A673 (cell line): Measurements from ENCODE around the gene TCF15. TPM values are rescaled to one million over a fixed set of nuclear protein-coding genes. Genes with fewer than 3 reads are reported as not detected.
A peak's percentile ranks its signal among the peaks of the same experiment; 100 is the strongest.

ENCODE experiments used
- Bru-seq: library from RNA; stranded (reverse); fragments of 400-500 nt; gene quantifications from one replicate; lab custom pipeline; 2021; lab: Mats Ljungman, UMichigan
- BruChase-seq, 2 experiments: library from RNA; stranded (reverse); fragments of 400-500 nt; gene quantifications; one replicate each; lab custom pipeline; 2021; lab: Mats Ljungman, UMichigan
- BruUV-seq: library from RNA; stranded (reverse); fragments of 400-500 nt; replicated peaks from 2 replicates; lab custom pipeline; 2021; lab: Mats Ljungman, UMichigan
- CTCF ChIA-PET: fragments of 300-600 bp; sonication (Branson Sonifier 250); formaldehyde crosslinking; loops from one replicate; lab custom pipeline; 2022; ENCODE audit warnings: antibody characterized with exemption; lab: Charles Lee
- POLR2A ChIA-PET: fragments of 300-600 bp; sonication (Branson Sonifier 250); formaldehyde crosslinking; loops from one replicate; lab custom pipeline; 2022; ENCODE audit warnings: antibody characterized with exemption; ENCODE audit not compliant: low non-redundant PET; lab: Charles Lee
- DNase-seq: peaks from one replicate; pipeline ENCODE4 v3.0.0-alpha.2; 2015; ENCODE audit warnings: low spot score
- H3K27ac ChIP-seq: fragments of 200-600 bp; sonication (generic); 2 replicates; pipeline ENCODE4 v1.5.1; 2016; ENCODE audit warnings: mixed run types, low read depth, mild to moderate bottlenecking, mixed read lengths, antibody characterized with exemption, low read length; ENCODE audit not compliant: poor library complexity, severe bottlenecking
- H3K27me3 ChIP-seq: fragments of 200-600 bp; sonication (generic); replicated peaks from 2 replicates; pipeline ENCODE4 v1.6.1; 2017; ENCODE audit warnings: mixed run types, low read depth, mild to moderate bottlenecking, mixed read lengths, antibody characterized with exemption, low read length; ENCODE audit not compliant: insufficient read depth, poor library complexity
- H3K36me3 ChIP-seq: fragments of 200-600 bp; sonication (generic); 2 replicates; pipeline ENCODE4 v1.6.1; 2016; ENCODE audit warnings: mixed run types, mild to moderate bottlenecking, mixed read lengths, antibody characterized with exemption, low read length; ENCODE audit not compliant: insufficient read depth, poor library complexity, severe bottlenecking
- H3K4me1 ChIP-seq: fragments of 200-600 bp; sonication (generic); 2 replicates; pipeline ENCODE4 v1.6.1; 2017; ENCODE audit warnings: mixed run types, mild to moderate bottlenecking, mixed read lengths, antibody characterized with exemption, low read length; ENCODE audit not compliant: insufficient read depth, poor library complexity, severe bottlenecking
- H3K4me3 ChIP-seq: fragments of 200-600 bp; sonication (generic); 2 replicates; pipeline ENCODE4 v1.5.1; 2016; ENCODE audit warnings: low read depth, mixed run types, mild to moderate bottlenecking, mixed read lengths, low read length; ENCODE audit not compliant: poor library complexity, severe bottlenecking
- H3K9me3 ChIP-seq: fragments of 200-600 bp; sonication (generic); 2 replicates; pipeline ENCODE4 v1.6.1; 2016; ENCODE audit warnings: mixed run types, low read depth, mild to moderate bottlenecking, mixed read lengths, antibody characterized with exemption, low read length; ENCODE audit not compliant: poor library complexity, severe bottlenecking
- EZH2 ChIP-seq: fragments of 200-600 bp; sonication (generic); IDR thresholded peaks from 2 replicates; pipeline ENCODE4 v1.6.1; 2017; ENCODE audit warnings: borderline replicate concordance, low read depth, mild to moderate bottlenecking, mixed read lengths, antibody characterized with exemption, low read length; ENCODE audit not compliant: poor library complexity, severe bottlenecking
- intact Hi-C: fragments of 100-400 bp; cut with micrococcal nuclease; formaldehyde crosslinking; loops from one replicate; pipeline ENCODE4 v1.10.0; 2022; ENCODE audit not compliant: unreplicated experiment
- long read RNA-seq: library from polyadenylated mRNA; stranded (forward); transcript quantifications from one replicate; pipeline ENCODE4 v2.0.0, GENCODE V29; 2022
- total RNA-seq: library from RNA; stranded (reverse); gene quantifications from 2 replicates; pipeline ENCODE4 v1.2.3, GENCODE V29; 2021
- TF ChIP-seq, protein P1 (sequence below): fragments of 300-800, 200-600 bp; sonication (generic); conservative IDR thresholded peaks from 2 replicates; pipeline ENCODE4 v1.5.1; 2017; ENCODE audit warnings: low read depth, mild to moderate bottlenecking, antibody characterized with exemption, low read length, moderate library complexity, mixed read lengths

Gene TCF15
- total RNA-seq (0.20 and 0.24 TPM in 2 replicates), Bru-seq, nascent RNA (percentile 17 among the genes with signal in this experiment), BruChase-seq, experiment 1, labeled RNA remaining after a 2-hour chase (not detected), BruChase-seq, experiment 2, labeled RNA remaining after a 6-hour chase (not detected)
- long read RNA-seq, partial matches to known transcripts: 0 of 4 reads
- long read RNA-seq, other reads (novel, unspliced or antisense): 0 of 4 reads

- DNase-seq: peak; percentile 45
- H3K4me3 ChIP-seq: no peak within 1 kb of the TSS
- H3K4me1 ChIP-seq: peaks cover 6% of the 10 kb centered on the region
- ChIA-PET POLR2A (no interaction called here), CTCF (interaction anchor here (1.5 kb wide), 1 partner anchor 32 kb away, joined by 3 read pairs; no protein-coding TSS in a partner anchor)
- no peaks in the 10 kb centered on the region for H3K36me3 ChIP-seq
- no peak within 1 kb of the TSS for H3K27ac ChIP-seq
- no peaks in the 10 kb centered on the region for H3K9me3 ChIP-seq
- H3K27me3 ChIP-seq: peaks cover 65% of the 10 kb centered on the region
- TF ChIP-seq, protein P1, sequence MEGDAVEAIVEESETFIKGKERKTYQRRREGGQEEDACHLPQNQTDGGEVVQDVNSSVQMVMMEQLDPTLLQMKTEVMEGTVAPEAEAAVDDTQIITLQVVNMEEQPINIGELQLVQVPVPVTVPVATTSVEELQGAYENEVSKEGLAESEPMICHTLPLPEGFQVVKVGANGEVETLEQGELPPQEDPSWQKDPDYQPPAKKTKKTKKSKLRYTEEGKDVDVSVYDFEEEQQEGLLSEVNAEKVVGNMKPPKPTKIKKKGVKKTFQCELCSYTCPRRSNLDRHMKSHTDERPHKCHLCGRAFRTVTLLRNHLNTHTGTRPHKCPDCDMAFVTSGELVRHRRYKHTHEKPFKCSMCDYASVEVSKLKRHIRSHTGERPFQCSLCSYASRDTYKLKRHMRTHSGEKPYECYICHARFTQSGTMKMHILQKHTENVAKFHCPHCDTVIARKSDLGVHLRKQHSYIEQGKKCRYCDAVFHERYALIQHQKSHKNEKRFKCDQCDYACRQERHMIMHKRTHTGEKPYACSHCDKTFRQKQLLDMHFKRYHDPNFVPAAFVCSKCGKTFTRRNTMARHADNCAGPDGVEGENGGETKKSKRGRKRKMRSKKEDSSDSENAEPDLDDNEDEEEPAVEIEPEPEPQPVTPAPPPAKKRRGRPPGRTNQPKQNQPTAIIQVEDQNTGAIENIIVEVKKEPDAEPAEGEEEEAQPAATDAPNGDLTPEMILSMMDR: no peak
- TF ChIP-seq EZH2: peak; percentile 73
- intact Hi-C loops: no loop called here
- BruUV-seq: no TSS peak
These were observed at the start of gene TCF15 for GRCh38 chr20:610130-611046. Gene TCF15 (minus strand): TSS chr20:610309. CDS start chr20:610237, 72 bp downstream.

- H3K9me3 ChIP-seq: no peaks in the 10 kb centered on the region
- intact Hi-C loops: no loop called here
- TF ChIP-seq, protein P1: no peak
- no peak for TF ChIP-seq EZH2
- BruUV-seq: no TSS peak
- no peak overlapping the region for H3K27ac ChIP-seq
- no peaks in the 10 kb centered on the region for H3K4me1 ChIP-seq
- no peak overlapping the region for H3K4me3 ChIP-seq
- DNase-seq: no peak
- peaks cover 50% of the 10 kb centered on the region for H3K27me3 ChIP-seq
- ChIA-PET CTCF (no interaction called here), POLR2A (no interaction called here)
- H3K36me3 ChIP-seq: no peaks in the 10 kb centered on the region
These were observed 48.7 kb upstream of the TCF15 start for GRCh38 chr20:658731-659291.

DNA sequence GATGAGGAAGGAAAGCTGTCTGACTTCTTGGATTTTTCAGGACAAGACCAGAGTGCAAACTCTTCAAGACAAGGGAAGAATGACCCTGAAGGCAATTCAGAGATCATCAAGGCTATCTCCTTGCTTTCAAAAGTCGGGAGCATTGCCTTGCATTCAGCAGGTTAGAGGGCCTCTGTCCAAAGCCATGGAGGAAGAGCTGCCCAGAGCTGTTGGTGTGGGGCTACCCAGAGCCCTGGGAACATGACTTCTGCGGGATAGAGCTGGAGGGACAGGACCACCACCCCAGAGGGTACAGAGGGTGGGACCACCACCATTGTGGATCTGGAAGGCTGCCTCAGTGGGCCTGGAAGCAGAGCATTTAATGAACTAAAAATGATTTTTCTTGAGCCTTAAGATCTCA is 48.1 kb upstream of the TCF15 start:
- H3K4me3 ChIP-seq: no peak overlapping the region
- BruUV-seq: no TSS peak
- TF ChIP-seq EZH2: no peak
- TF ChIP-seq, protein P1: no peak
- no peak for DNase-seq
- H3K9me3 ChIP-seq: no peaks in the 10 kb centered on the region
- POLR2A ChIA-PET: no interaction called here
- intact Hi-C loops: no loop called here
- H3K36me3 ChIP-seq: no peaks in the 10 kb centered on the region
- no peaks in the 10 kb centered on the region for H3K4me1 ChIP-seq
- peaks cover 44% of the 10 kb centered on the region for H3K27me3 ChIP-seq
- CTCF ChIA-PET: interaction anchor here (0.5 kb wide), 1 partner anchor 8 kb away, joined by 3 read pairs; no protein-coding TSS in a partner anchor
- no peak overlapping the region for H3K27ac ChIP-seq
